H7 (cell line): ENCODE data around the gene TRAF1. TPM values are rescaled to one million over a fixed set of nuclear protein-coding genes. Genes with fewer than 3 reads are reported as not detected.

Experiments
- DNase-seq: peaks from one replicate; pipeline ENCODE4 v3.0.0; 2012
- H3K27me3 ChIP-seq: 2 replicates; pipeline ENCODE4 v1.6.0; 2011; ENCODE audit warnings: mild to moderate bottlenecking, low read length; ENCODE audit not compliant: control insufficient read depth, insufficient read depth
- H3K36me3 ChIP-seq: replicated peaks from 2 replicates; pipeline ENCODE4 v1.5.1; 2011; ENCODE audit warnings: low read length; ENCODE audit not compliant: control insufficient read depth, insufficient read depth
- H3K4me3 ChIP-seq: 2 replicates; pipeline ENCODE4 v1.5.1; 2011; ENCODE audit warnings: low read depth, mild to moderate bottlenecking, control low read depth, low read length, moderate library complexity; ENCODE audit not compliant: insufficient read depth
- total RNA-seq: library from RNA; depleted of rRNA; stranded (reverse); fragments of >200 nt; shearing (Covaris generic); gene quantifications from 2 replicates; pipeline ENCODE4 v1.2.3, GENCODE V29; 2014

The TRAF1 gene
- total RNA-seq, 1 experiment from 2014 or later = 0.97 TPM

GRCh38 chr9:120869726-120870125, 56.9 kb downstream of the TRAF1 start:
- DNase-seq = peak; percentile 28
- H3K36me3 ChIP-seq = peaks cover 9% of the 10 kb centered on the region
- no peaks in the 10 kb centered on the region for H3K27me3 ChIP-seq
- H3K4me3 ChIP-seq = no peak overlapping the region

- peak overlapping the region; percentile 53 for H3K4me3 ChIP-seq
- no peaks in the 10 kb centered on the region for H3K27me3 ChIP-seq
- no peak for DNase-seq
- peaks cover 9% of the 10 kb centered on the region for H3K36me3 ChIP-seq
These were observed 57.3 kb downstream of the TRAF1 start for GRCh38 chr9:120869360-120869687.

DNA sequence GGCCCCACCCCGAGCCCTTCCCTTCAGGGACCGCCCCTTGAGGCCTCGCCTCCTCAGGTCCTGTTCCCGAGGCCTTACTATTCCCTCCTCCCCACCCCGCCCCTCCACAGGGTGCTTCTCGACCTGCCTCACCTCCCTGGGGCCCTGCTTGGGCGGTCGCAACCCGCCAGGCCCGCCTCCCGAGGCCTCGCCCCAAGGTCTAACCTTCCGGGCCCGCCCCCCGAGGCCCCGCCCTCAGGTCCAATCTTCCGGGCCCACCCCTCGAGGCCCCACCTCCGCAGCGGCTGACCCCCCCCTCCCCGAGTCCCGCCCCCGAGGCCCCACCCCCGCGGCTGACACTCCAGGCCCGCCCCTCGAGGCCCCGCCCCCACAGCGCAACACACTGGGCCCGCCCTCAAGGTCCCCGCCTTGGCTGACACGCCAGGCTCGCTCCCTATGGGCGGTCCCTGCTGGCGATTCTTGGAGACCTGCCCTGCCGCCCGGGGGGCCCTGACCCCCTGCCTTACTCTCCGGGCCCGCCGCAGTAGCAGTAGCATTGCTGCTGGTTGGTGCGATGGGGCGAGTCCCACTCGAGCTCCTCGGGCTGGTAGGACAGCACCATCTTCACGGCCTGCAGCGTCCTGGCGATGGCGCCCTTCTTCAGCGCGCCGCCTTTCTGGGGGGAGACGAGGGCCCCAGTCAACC, 57.8 kb downstream of the TRAF1 start:
- peak overlapping the region; percentile 53 for H3K4me3 ChIP-seq
- peaks cover 9% of the 10 kb centered on the region for H3K36me3 ChIP-seq
- DNase-seq = peak; percentile 100
- no peaks in the 10 kb centered on the region for H3K27me3 ChIP-seq

DNA sequence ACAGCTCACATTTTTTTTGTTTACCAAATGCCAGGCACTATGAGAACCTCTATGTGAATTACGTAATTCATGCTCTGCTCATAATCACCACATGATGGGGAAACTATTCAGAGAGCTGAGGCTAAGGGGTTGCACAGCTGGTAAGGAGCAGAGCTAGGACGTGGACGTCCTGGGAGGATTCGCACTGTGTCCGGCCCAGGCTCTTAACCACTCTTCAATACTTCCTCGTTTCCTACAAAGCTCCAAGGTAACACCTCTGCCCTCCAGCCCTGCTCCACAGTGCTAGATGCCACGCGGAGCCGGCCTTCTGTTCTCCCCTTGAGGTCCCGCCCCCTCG, 58.3 kb downstream of the TRAF1 start:
- DNase-seq = no peak
- H3K27me3 ChIP-seq = no peaks in the 10 kb centered on the region
- H3K4me3 ChIP-seq = peak overlapping the region; percentile 39
- peaks cover 11% of the 10 kb centered on the region for H3K36me3 ChIP-seq

DNA sequence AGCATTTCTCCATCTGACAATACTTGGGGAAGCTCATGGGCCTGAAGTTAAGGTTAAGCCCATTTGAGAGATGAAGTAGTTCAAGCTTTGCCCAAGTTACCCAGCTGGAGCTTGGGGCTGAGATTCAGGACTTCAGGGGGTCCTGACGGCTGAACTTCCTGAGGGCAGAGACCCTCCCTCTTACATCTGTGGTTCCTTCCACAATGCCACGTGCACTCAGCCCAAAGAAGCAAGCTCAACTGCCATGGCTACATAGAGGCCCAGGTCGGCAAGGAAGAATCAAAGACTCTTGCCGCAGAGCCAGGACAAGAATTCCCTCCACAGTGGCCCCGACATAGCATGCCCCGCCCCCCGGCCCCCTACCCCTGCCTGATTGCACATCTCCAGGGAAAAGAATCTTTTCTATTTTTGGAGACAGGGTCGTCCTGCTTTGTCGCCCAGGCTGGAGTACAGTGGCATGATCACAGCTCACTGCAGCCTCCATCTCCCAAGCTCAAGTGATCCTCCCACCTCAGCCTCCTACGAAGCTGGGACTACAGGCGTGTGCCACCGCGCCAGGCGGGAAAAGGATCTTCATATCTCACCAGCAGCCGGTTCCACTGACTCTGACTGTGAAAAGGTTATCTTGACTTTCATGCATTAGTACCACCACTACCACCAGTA, 58.8 kb downstream of the TRAF1 start:
- peaks cover 13% of the 10 kb centered on the region for H3K36me3 ChIP-seq
- DNase-seq = peak; percentile 36
- peak overlapping the region; percentile 39 for H3K4me3 ChIP-seq
- no peaks in the 10 kb centered on the region for H3K27me3 ChIP-seq

DNA sequence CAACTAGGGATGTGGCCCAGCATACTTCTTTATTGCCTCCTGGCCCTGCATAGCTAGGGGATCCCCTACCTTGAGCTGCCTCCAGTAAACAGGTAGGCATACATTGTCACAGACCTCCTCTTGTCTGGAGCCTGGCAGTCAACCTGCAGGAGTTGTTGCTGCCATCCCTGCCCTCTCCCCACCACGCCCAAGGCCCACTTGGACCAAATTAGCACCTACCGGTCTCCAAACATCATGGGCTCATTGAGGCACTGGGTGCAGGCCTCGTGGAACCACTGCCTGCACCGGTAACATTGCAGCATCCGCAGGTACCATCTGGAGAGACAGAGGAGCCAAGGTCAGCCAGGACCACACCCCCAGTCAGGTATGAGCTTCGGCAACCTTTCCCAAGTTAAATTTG, 59.9 kb downstream of the TRAF1 start:
- DNase-seq = peak; percentile 10
- H3K4me3 ChIP-seq = no peak overlapping the region
- H3K36me3 ChIP-seq = peaks cover 14% of the 10 kb centered on the region
- H3K27me3 ChIP-seq = no peaks in the 10 kb centered on the region

GRCh38 chr9:120865809-120866208, 60.8 kb downstream of the TRAF1 start:
- H3K36me3 ChIP-seq = peaks cover 18% of the 10 kb centered on the region
- H3K4me3 ChIP-seq = no peak overlapping the region
- H3K27me3 ChIP-seq = no peaks in the 10 kb centered on the region
- peak; percentile 39 for DNase-seq

GRCh38 chr9:120865176-120865575, 61.4 kb downstream of the TRAF1 start:
- Histone ChIP-seq H3K27me3 (no peaks in the 10 kb centered on the region), H3K4me3 (no peak overlapping the region), H3K36me3 (peaks cover 20% of the 10 kb centered on the region)
- DNase-seq = peak; percentile 26

GRCh38 chr9:120864719-120865118, 61.9 kb downstream of the TRAF1 start:
- H3K36me3 ChIP-seq = peaks cover 21% of the 10 kb centered on the region
- no peaks in the 10 kb centered on the region for H3K27me3 ChIP-seq
- DNase-seq = no peak
- no peak overlapping the region for H3K4me3 ChIP-seq

DNA sequence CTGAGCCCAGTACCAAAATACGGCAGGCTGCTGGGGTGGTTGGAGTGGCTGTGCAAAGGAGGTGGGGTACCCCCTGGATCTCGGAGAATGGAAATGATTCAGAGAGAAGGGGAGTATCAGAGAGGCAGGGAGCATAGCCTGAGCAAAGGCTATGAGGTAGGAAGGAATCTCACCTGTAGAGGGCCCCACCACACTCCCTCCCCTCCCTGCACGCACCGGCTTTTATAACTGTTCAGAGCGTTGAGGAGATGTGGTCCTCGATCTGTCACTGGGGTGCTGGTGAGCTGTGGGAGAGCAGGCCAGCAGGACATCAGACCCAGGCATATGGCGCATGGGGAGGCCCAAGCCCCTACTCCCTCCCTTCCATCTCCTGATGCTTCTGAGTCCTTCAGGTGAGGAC, 62.8 kb downstream of the TRAF1 start:
- Histone ChIP-seq H3K4me3 (no peak overlapping the region), H3K36me3 (peaks cover 21% of the 10 kb centered on the region), H3K27me3 (no peaks in the 10 kb centered on the region)
- peak; percentile 85 for DNase-seq

DNA sequence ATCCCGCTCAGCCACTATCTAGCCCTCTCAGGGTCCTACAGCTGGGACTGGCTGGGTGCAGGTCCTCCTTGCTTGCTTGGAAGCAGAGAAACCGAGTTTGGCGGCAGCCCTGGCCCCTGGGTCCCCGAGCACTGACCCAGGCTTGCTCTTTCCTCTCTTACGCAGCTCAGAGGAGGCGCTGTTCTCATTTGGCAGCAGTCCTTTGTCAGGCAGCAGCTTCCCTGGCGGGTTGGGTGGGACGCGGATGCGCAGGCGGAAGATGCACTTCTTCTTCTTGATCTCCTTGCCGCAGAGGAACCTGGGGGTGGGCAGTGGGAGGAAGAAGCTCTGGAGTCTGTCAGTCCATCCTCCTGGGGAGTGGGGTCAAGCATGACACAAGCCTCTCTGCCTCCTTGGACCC, 64.1 kb downstream of the TRAF1 start:
- Histone ChIP-seq H3K27me3 (no peaks in the 10 kb centered on the region), H3K4me3 (no peak overlapping the region), H3K36me3 (peaks cover 26% of the 10 kb centered on the region)
- DNase-seq = peak; percentile 67

- no peak overlapping the region for H3K4me3 ChIP-seq
- no peak for DNase-seq
- peaks cover 26% of the 10 kb centered on the region for H3K36me3 ChIP-seq
- H3K27me3 ChIP-seq = no peaks in the 10 kb centered on the region
These were observed 64.7 kb downstream of the TRAF1 start for GRCh38 chr9:120861935-120862334.

DNA sequence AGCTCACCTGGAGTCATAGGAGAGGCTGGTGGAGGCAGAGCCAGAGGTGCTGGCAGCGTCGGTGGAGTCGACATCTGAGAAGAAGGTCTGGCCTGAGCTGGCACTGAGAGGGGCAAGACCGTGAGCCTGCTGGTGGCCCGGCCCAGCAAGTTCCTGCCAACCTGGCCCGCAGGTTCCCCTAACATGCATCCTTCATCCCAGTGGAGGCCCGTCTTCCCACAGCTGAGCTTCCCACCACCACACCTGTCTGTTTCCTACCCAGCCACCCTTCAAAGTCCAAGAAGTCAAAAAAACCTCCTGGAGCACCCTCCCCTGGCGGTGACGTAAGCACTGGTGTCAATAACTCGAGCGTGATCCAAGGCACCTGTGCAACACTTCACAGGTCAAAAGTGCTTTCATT, 66.5 kb downstream of the TRAF1 start:
- DNase-seq = no peak
- H3K4me3 ChIP-seq = no peak overlapping the region

DNA sequence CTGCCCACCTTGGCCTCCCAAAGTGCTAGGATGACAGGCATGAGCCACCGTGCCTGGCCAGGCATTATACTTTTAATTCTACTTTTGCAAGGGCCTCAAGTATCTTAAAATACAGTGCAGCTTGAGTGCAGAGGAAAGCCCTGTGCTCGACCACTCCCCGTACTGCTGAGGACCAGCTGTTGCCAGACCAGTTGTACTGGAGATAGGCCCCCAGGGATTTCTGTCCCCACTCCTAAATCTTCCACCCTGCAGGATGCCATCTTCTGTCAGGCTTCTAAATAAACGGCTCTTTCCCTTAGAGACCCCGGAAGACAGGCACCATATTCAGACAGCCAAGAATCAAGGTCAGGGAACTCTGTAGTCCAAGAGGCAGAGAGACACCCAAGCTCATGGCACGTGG, 67.2 kb downstream of the TRAF1 start:
- DNase-seq = no peak

More for the DNA sequence above, 66.5 kb downstream of the TRAF1 start:
- H3K27me3 ChIP-seq = no peaks in the 10 kb centered on the region
- H3K36me3 ChIP-seq = peaks cover 23% of the 10 kb centered on the region

DNA sequence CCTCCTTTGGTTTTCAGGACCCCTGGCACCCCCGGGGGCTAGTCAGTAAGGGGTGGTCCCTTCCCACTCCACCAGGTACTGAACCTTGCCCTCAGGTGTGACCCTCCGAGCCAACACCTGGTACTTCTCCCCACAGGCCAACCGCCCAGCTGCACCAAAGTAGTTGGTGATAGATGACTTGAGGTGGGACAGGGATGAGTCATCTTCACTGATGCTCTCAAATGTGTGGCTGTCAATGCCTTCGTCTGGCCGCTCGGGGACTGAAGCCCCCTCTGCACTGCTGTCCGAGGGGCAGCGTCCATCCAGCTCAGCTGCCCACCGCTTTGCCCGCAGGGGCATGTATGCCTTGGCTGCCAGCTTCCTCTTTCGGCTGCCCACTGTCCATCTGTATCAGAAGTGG, 68.7 kb downstream of the TRAF1 start:
- Histone ChIP-seq H3K4me3 (no peak overlapping the region), H3K36me3 (peaks cover 20% of the 10 kb centered on the region), H3K27me3 (no peaks in the 10 kb centered on the region)
- no peak for DNase-seq

More for the DNA sequence above, 67.2 kb downstream of the TRAF1 start:
- Histone ChIP-seq H3K27me3 (no peaks in the 10 kb centered on the region), H3K36me3 (peaks cover 23% of the 10 kb centered on the region), H3K4me3 (no peak overlapping the region)
